PC-3 (cell line): ENCODE results near the gene WNK2.

ENCODE experiments used
- CTCF ChIP-seq: fragments of 300-600 bp; sonication (generic); conservative IDR thresholded peaks from 2 replicates; pipeline ENCODE4 v1.5.1; 2017; ENCODE audit warnings: antibody characterized with exemption, low read depth, mild to moderate bottlenecking, low read length
- EZH2 ChIP-seq: fragments of 300-600 bp; sonication (generic); IDR thresholded peaks from one replicate; pipeline ENCODE4 v1.6.1; 2017; ENCODE audit warnings: antibody characterized with exemption, mild to moderate bottlenecking, low read length; ENCODE audit not compliant: unreplicated experiment
- EZH2phosphoT487 ChIP-seq: fragments of 300-600 bp; sonication (generic); IDR thresholded peaks from 2 replicates; pipeline ENCODE4 v1.6.1; 2018; ENCODE audit warnings: mild to moderate bottlenecking, antibody characterized with exemption, low read length, borderline replicate concordance

- TF ChIP-seq CTCF (no peak), EZH2phosphoT487 (no peak), EZH2 (no peak)
Observed at GRCh38 chr9:93217706-93218105, 33.8 kb downstream of the WNK2 start.
